B cell (primary cell): Measurements from ENCODE around the gene RALY.

Experiments used
- CTCF ChIP-seq: fragments of 200-600 bp; IDR thresholded peaks from one replicate; pipeline ENCODE4 v1.8.0; 2022; ENCODE audit warnings: antibody characterized with exemption, mild to moderate bottlenecking
- EZH2 ChIP-seq: IDR thresholded peaks from 2 replicates; pipeline ENCODE4 v1.6.1; 2012; ENCODE audit warnings: borderline replicate concordance, low read depth, mild to moderate bottlenecking, moderate library complexity, low read length; ENCODE audit not compliant: insufficient read depth, poor library complexity, severe bottlenecking

GRCh38 chr20:33986560-33987216 lies 7.0 kb upstream of the RALY start:
- TF ChIP-seq CTCF = no peak
- no peak for TF ChIP-seq EZH2
